Sigmoid colon (tissue), 4 donors: ENCODE measurements around the gene GNAQ.

Experiments
- EP300 ChIP-seq, 4 donors: sonication (generic); formaldehyde crosslinking; IDR thresholded peaks; one replicate each; pipeline ENCODE4 v1.6.1; 2017; ENCODE audit warnings: antibody characterized with exemption in 4 of 4
- POLR2A ChIP-seq, 2 donors: fragments of 450-650 bp; IDR thresholded peaks; one replicate each; pipeline ENCODE4 v1.6.1; 2016; ENCODE audit warnings: antibody characterized with exemption in 2 of 2, mild to moderate bottlenecking in 2 of 2, moderate library complexity in 2 of 2
- POLR2AphosphoS5 ChIP-seq, 4 donors: sonication (generic); formaldehyde crosslinking; IDR thresholded peaks; one replicate each; pipeline ENCODE4 v1.6.1; 2017; ENCODE audit warnings: antibody characterized with exemption in 4 of 4
- TF ChIP-seq, protein P1 (sequence below), 4 experiments: fragments of 450-650 bp in 3 of 4; fragments of 200-600 bp in 1 of 4; IDR thresholded peaks; one replicate each; pipeline ENCODE4 v1.5.1; 2016 to 2019; ENCODE audit warnings: antibody characterized with exemption in 4 of 4, mild to moderate bottlenecking in 3 of 4, moderate library complexity in 2 of 4

GRCh38 chr9:77935211-77935610 is 96.4 kb downstream of the GNAQ start:
- TF ChIP-seq, protein P1, sequence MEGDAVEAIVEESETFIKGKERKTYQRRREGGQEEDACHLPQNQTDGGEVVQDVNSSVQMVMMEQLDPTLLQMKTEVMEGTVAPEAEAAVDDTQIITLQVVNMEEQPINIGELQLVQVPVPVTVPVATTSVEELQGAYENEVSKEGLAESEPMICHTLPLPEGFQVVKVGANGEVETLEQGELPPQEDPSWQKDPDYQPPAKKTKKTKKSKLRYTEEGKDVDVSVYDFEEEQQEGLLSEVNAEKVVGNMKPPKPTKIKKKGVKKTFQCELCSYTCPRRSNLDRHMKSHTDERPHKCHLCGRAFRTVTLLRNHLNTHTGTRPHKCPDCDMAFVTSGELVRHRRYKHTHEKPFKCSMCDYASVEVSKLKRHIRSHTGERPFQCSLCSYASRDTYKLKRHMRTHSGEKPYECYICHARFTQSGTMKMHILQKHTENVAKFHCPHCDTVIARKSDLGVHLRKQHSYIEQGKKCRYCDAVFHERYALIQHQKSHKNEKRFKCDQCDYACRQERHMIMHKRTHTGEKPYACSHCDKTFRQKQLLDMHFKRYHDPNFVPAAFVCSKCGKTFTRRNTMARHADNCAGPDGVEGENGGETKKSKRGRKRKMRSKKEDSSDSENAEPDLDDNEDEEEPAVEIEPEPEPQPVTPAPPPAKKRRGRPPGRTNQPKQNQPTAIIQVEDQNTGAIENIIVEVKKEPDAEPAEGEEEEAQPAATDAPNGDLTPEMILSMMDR (IDR thresholded peaks at IDR 0.05), result no peak
- TF ChIP-seq POLR2A (IDR thresholded peaks at IDR 0.05), result no peak
- no peak for TF ChIP-seq POLR2AphosphoS5 (IDR thresholded peaks at IDR 0.05)
- TF ChIP-seq EP300 (IDR thresholded peaks at IDR 0.05), result no peak
